OCI-LY3 (cell line): ENCODE data around the gene PRDM4.

Experiments
- H2AFZ ChIP-seq: fragments of 200-600, 300-600 bp; shearing (Covaris generic); 2 replicates; pipeline ENCODE4 v1.6.0; 2014; ENCODE audit warnings: antibody characterized with exemption, low read depth, low read length
- H3K27ac ChIP-seq: fragments of 200-600, 300-600 bp; sonication (generic); 2 replicates; pipeline ENCODE4 v1.5.1; 2014; ENCODE audit warnings: mild to moderate bottlenecking, low read length, moderate library complexity, mixed read lengths
- H3K27me3 ChIP-seq: fragments of 200-600, 300-600 bp; sonication (generic); 2 replicates; pipeline ENCODE4 v1.6.1; 2014; ENCODE audit warnings: low read depth, low read length, mixed read lengths
- H3K36me3 ChIP-seq: fragments of 200-600, 300-600 bp; sonication (generic); replicated peaks from 2 replicates; pipeline ENCODE3; 2014; ENCODE audit warnings: low read depth, low read length, mixed read lengths
- H3K4me1 ChIP-seq: fragments of 300-600, 200-600 bp; sonication (generic); 2 replicates; pipeline ENCODE4 v1.6.1; 2014; ENCODE audit warnings: low read length, mixed read lengths
- H3K4me2 ChIP-seq: fragments of 200-600, 300-600 bp; sonication (generic); 2 replicates; pipeline ENCODE4 v1.6.1; 2014; ENCODE audit warnings: low read length, mixed read lengths
- H3K4me3 ChIP-seq: fragments of 300-600, 200-600 bp; sonication (generic); 2 replicates; pipeline ENCODE4 v1.5.1; 2014; ENCODE audit warnings: antibody characterized with exemption, mild to moderate bottlenecking, low read length, moderate library complexity
- H3K79me2 ChIP-seq: fragments of 300-600, 200-600 bp; shearing (Covaris generic); 2 replicates; pipeline ENCODE4 v1.6.1; 2014; ENCODE audit warnings: mild to moderate bottlenecking, low read length, mixed read lengths
- H3K9ac ChIP-seq: fragments of 300-600, 200-600 bp; shearing (Covaris generic); 2 replicates; pipeline ENCODE4 v1.6.0; 2014; ENCODE audit warnings: mild to moderate bottlenecking, low read length, moderate library complexity
- H3K9me3 ChIP-seq: fragments of 200-600, 300-600 bp; shearing (Covaris generic); 2 replicates; pipeline ENCODE4 v1.6.1; 2014; ENCODE audit warnings: low read length, mixed read lengths; ENCODE audit not compliant: insufficient read depth
- H4K20me1 ChIP-seq: fragments of 200-600, 300-600 bp; sonication (generic); 2 replicates; pipeline ENCODE4 v1.6.1; 2016; ENCODE audit warnings: low read length, mixed read lengths; ENCODE audit not compliant: insufficient read depth
- EZH2phosphoT487 ChIP-seq: fragments of 200-600 bp; shearing (Covaris generic); IDR thresholded peaks from 2 replicates; pipeline ENCODE4 v1.6.1; 2018; ENCODE audit warnings: antibody characterized with exemption, mixed run types, low read depth
- TF ChIP-seq, protein P1 (sequence below): fragments of 200-600, 300-600 bp; sonication (generic); IDR thresholded peaks from 2 replicates; pipeline ENCODE4 v1.5.1; 2014; ENCODE audit warnings: antibody characterized with exemption, low read length, low read depth

Gene PRDM4

DNA sequence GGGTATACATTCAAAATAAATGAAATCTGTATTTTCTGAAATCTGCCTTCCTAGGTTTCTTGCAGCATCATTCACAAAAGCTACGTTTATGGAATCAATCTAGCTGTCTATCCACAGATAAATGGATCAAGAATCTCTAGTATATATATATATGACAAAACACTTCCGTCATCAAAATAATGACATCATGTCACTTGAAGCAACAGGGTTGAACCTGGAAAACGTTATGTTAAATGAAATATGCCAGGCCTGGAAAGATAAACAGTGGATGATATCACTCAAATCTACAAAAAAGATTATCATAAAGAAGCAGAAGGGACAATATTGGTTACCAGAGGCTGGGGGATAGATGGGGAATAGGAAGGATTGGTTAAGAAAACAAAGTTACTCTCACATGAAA is 42.2 kb upstream of the PRDM4 start:
- TF ChIP-seq, protein P1, sequence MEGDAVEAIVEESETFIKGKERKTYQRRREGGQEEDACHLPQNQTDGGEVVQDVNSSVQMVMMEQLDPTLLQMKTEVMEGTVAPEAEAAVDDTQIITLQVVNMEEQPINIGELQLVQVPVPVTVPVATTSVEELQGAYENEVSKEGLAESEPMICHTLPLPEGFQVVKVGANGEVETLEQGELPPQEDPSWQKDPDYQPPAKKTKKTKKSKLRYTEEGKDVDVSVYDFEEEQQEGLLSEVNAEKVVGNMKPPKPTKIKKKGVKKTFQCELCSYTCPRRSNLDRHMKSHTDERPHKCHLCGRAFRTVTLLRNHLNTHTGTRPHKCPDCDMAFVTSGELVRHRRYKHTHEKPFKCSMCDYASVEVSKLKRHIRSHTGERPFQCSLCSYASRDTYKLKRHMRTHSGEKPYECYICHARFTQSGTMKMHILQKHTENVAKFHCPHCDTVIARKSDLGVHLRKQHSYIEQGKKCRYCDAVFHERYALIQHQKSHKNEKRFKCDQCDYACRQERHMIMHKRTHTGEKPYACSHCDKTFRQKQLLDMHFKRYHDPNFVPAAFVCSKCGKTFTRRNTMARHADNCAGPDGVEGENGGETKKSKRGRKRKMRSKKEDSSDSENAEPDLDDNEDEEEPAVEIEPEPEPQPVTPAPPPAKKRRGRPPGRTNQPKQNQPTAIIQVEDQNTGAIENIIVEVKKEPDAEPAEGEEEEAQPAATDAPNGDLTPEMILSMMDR = no peak
- TF ChIP-seq EZH2phosphoT487 = no peak
- H3K27ac ChIP-seq = no peak overlapping the region
- no peak overlapping the region for H3K4me2 ChIP-seq

DNA sequence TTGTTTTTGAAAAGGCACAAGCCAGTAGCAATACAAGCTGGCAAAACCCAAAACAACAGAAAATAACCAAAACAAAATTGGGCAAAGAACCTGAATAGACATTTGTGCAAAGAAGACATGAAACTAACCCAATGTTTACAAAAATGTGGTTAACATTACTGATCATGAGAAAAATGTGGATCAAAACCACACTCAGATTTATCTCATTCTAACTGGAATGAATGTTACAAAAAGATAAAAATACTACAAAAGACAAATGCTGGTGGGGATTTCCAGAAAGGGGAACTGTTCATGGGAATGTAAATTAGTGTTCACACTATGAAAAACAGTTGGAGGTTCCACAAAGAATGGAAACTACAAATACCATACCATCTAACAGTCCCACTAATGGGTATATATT is 40.2 kb upstream of the PRDM4 start:
- Histone ChIP-seq H3K9ac (no peak overlapping the region), H2AFZ (no peak overlapping the region), H3K79me2 (no peaks in the 10 kb centered on the region), H3K4me3 (no peak overlapping the region), H3K27ac (no peak overlapping the region), H4K20me1 (no peaks in the 10 kb centered on the region), H3K27me3 (0 out of 2 replicates have a peak, but pooled peaks cover 8% of the 10 kb centered on the region), H3K9me3 (no peaks in the 10 kb centered on the region), H3K36me3 (no peaks in the 10 kb centered on the region), H3K4me2 (peak overlapping the region; percentile 22; the same call in 1 of the 2 replicates), H3K4me1 (peaks cover 13% of the 10 kb centered on the region)
- TF ChIP-seq EZH2phosphoT487 = no peak
- TF ChIP-seq, protein P1 = no peak

More for the DNA sequence above, 42.2 kb upstream of the PRDM4 start:
- 0 out of 2 replicates have a peak, but pooled peaks cover 8% of the 10 kb centered on the region for H3K27me3 ChIP-seq
- no peak overlapping the region for H2AFZ ChIP-seq
- H3K4me1 ChIP-seq = peaks cover 13% of the 10 kb centered on the region
- H4K20me1 ChIP-seq = no peaks in the 10 kb centered on the region
- no peaks in the 10 kb centered on the region for H3K36me3 ChIP-seq
- no peaks in the 10 kb centered on the region for H3K9me3 ChIP-seq
- no peak overlapping the region for H3K9ac ChIP-seq
- no peak overlapping the region for H3K4me3 ChIP-seq
- H3K79me2 ChIP-seq = no peaks in the 10 kb centered on the region

DNA sequence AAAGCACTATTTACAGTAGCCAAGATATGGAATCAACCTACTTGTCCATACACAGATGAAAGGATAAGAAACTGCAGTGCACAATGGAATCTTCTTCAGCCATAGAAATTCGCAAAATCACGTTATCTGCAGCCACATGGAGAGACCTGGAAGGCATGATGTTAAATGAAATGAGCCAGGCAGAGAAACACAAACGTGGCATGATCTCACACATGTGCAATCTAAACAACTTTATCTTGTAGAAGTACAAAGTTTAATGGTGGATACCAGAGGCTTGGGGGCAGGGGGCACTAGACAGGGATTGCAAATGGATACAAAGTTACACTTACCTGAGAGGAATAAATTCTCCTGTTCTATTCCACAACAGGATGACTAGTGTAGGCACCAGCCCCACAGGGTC is 37.6 kb upstream of the PRDM4 start:
- Histone ChIP-seq H3K9me3 (no peaks in the 10 kb centered on the region), H3K27me3 (peaks cover 12% of the 10 kb centered on the region; the same call in 1 of the 2 replicates), H3K79me2 (no peaks in the 10 kb centered on the region), H3K36me3 (no peaks in the 10 kb centered on the region), H3K4me1 (peaks cover 13% of the 10 kb centered on the region), H2AFZ (no peak overlapping the region), H4K20me1 (no peaks in the 10 kb centered on the region), H3K9ac (no peak overlapping the region), H3K27ac (no peak overlapping the region), H3K4me2 (no peak overlapping the region), H3K4me3 (no peak overlapping the region)
- no peak for TF ChIP-seq EZH2phosphoT487
- TF ChIP-seq, protein P1 = no peak

DNA sequence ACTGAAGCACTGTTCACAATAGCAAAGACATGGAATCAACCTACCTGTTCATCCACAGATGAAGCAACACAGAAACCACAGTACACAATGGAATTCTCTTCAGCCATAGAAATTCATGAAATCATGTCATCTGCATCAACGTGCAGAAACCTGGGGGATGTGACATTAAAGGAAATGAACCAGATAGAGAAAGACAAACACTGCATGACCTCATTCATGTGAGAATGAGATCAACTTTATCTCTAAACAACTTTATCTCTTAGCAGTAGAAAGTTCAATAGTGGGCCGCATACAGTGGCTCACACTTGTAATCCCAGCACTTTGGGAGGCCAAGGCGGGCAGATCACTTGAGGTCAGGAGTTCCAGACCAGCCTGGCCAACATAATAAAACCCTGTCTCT is 33.5 kb upstream of the PRDM4 start:
- H2AFZ ChIP-seq = no peak overlapping the region
- H3K4me1 ChIP-seq = no peaks in the 10 kb centered on the region
- H3K27ac ChIP-seq = no peak overlapping the region
- no peak overlapping the region for H3K9ac ChIP-seq
- H3K4me3 ChIP-seq = no peak overlapping the region
- peaks cover 3% of the 10 kb centered on the region; the same call in 1 of the 2 replicates for H3K9me3 ChIP-seq
- peaks cover 4% of the 10 kb centered on the region; the same call in 1 of the 2 replicates for H3K27me3 ChIP-seq
- H4K20me1 ChIP-seq = no peaks in the 10 kb centered on the region
- H3K36me3 ChIP-seq = no peaks in the 10 kb centered on the region
- no peak overlapping the region for H3K4me2 ChIP-seq
- no peak for TF ChIP-seq EZH2phosphoT487
- TF ChIP-seq, protein P1 = no peak
- no peaks in the 10 kb centered on the region for H3K79me2 ChIP-seq
